DND-41 (cell line): Measurements from ENCODE around the gene CHTF18.

Source experiments
- ATAC-seq: fragments of 200-7000 bp; cut with Tn5 transposase; 3 replicates; pipeline ENCODE4 v1.9.1; 2021; ENCODE audit warnings: low read depth; ENCODE audit not compliant: insufficient read depth
- DNase-seq: peaks from one replicate; pipeline ENCODE4 v3.0.0-alpha.2; 2020
- H2AFZ ChIP-seq: 2 replicates; pipeline ENCODE4 v1.6.0; 2012; ENCODE audit warnings: low read depth, low read length
- H3K27ac ChIP-seq: 2 replicates; pipeline ENCODE4 v1.5.1; 2012; ENCODE audit warnings: low read length, inconsistent platforms
- H3K27me3 ChIP-seq: fragments of 200-600 bp; sonication (generic); 2 replicates; pipeline ENCODE4 v1.6.0; 2012; ENCODE audit warnings: low read length, mild to moderate bottlenecking, inconsistent platforms; ENCODE audit not compliant: insufficient read depth, poor library complexity
- H3K36me3 ChIP-seq: 2 replicates; pipeline ENCODE4 v1.5.1; 2012; ENCODE audit warnings: low read length, inconsistent platforms; ENCODE audit not compliant: insufficient read depth
- H3K4me1 ChIP-seq: 2 replicates; pipeline ENCODE4 v1.5.1; 2012; ENCODE audit warnings: mild to moderate bottlenecking, low read length; ENCODE audit not compliant: insufficient read depth
- H3K4me2 ChIP-seq: 2 replicates; pipeline ENCODE4 v1.6.0; 2012; ENCODE audit warnings: mild to moderate bottlenecking, moderate library complexity, low read length, inconsistent platforms; ENCODE audit not compliant: insufficient read depth
- H3K4me3 ChIP-seq, 2 experiments: fragments of 200-600 bp in 1 of 2; shearing (Covaris generic) in 1 of 2; 2 replicates each; pipeline ENCODE4 v1.5.1; 2012 to 2016; ENCODE audit warnings: inconsistent platforms in 2 of 2, low read length in 2 of 2, mild to moderate bottlenecking in 2 of 2, low read depth in 1 of 2, moderate library complexity in 1 of 2
- H3K79me2 ChIP-seq: 2 replicates; pipeline ENCODE4 v1.6.0; 2012; ENCODE audit warnings: low read length, inconsistent platforms; ENCODE audit not compliant: insufficient read depth
- H3K9ac ChIP-seq: 2 replicates; pipeline ENCODE4 v1.6.0; 2012; ENCODE audit warnings: low read depth, mild to moderate bottlenecking, inconsistent platforms, low read length, moderate library complexity
- H3K9me3 ChIP-seq: 2 replicates; pipeline ENCODE4 v1.5.1; 2012; ENCODE audit warnings: low read length, moderate library complexity, mild to moderate bottlenecking, inconsistent platforms; ENCODE audit not compliant: insufficient read depth, severe bottlenecking
- H4K20me1 ChIP-seq: 2 replicates; pipeline ENCODE4 v1.6.0; 2012; ENCODE audit warnings: low read length; ENCODE audit not compliant: insufficient read depth
- CTCF ChIP-seq: IDR thresholded peaks from 2 replicates; pipeline ENCODE4 v1.5.1; 2012; ENCODE audit warnings: borderline replicate concordance, low read length, moderate library complexity, mild to moderate bottlenecking; ENCODE audit not compliant: poor library complexity, severe bottlenecking; ENCODE audit errors: extremely low read depth
- EZH2 ChIP-seq: IDR thresholded peaks from 3 replicates; pipeline ENCODE4 v1.6.1; 2012; ENCODE audit warnings: borderline replicate concordance, low read depth, mild to moderate bottlenecking, moderate library complexity, low read length, inconsistent platforms; ENCODE audit not compliant: severe bottlenecking

The CHTF18 gene

GRCh38 chr16:822174-822908, 33.9 kb downstream of the CHTF18 start:
- no peaks in the 10 kb centered on the region for H3K4me1 ChIP-seq
- no peak for ATAC-seq
- DNase-seq, result no peak
- H3K27ac ChIP-seq, result no peak overlapping the region
- no peaks in the 10 kb centered on the region for H3K27me3 ChIP-seq
- no peaks in the 10 kb centered on the region for H4K20me1 ChIP-seq
- H3K9me3 ChIP-seq, result no peaks in the 10 kb centered on the region
- H3K4me3 ChIP-seq, result no peak overlapping the region
- no peaks in the 10 kb centered on the region for H3K36me3 ChIP-seq
- H3K79me2 ChIP-seq, result no peaks in the 10 kb centered on the region
- H3K9ac ChIP-seq, result no peak overlapping the region
- no peak for TF ChIP-seq EZH2
- no peak for TF ChIP-seq CTCF
- no peak overlapping the region for H3K4me2 ChIP-seq
- H2AFZ ChIP-seq, result no peak overlapping the region

GRCh38 chr16:822909-823297, 34.5 kb downstream of the CHTF18 start:
- DNase-seq (no peak), ATAC-seq (no peak)
- Histone ChIP-seq H3K4me2 (no peak overlapping the region), H3K4me1 (no peaks in the 10 kb centered on the region), H3K27me3 (no peaks in the 10 kb centered on the region), H3K36me3 (no peaks in the 10 kb centered on the region), H3K9me3 (no peaks in the 10 kb centered on the region), H3K4me3 (no peak overlapping the region), H3K27ac (no peak overlapping the region), H2AFZ (no peak overlapping the region), H4K20me1 (no peaks in the 10 kb centered on the region), H3K9ac (no peak overlapping the region), H3K79me2 (no peaks in the 10 kb centered on the region)
- TF ChIP-seq EZH2 (no peak), CTCF (no peak)

GRCh38 chr16:824194-824593, 35.8 kb downstream of the CHTF18 start:
- Histone ChIP-seq H3K9ac (no peak overlapping the region), H4K20me1 (no peaks in the 10 kb centered on the region), H3K4me3 (no peak overlapping the region), H3K9me3 (no peaks in the 10 kb centered on the region), H3K4me1 (no peaks in the 10 kb centered on the region), H3K4me2 (no peak overlapping the region), H3K27ac (no peak overlapping the region), H3K36me3 (no peaks in the 10 kb centered on the region), H3K27me3 (no peaks in the 10 kb centered on the region), H3K79me2 (no peaks in the 10 kb centered on the region), H2AFZ (no peak overlapping the region)
- DNase-seq, result no peak
- ATAC-seq, result no peak
- no peak for TF ChIP-seq EZH2
- TF ChIP-seq CTCF, result no peak

GRCh38 chr16:824601-825000, 36.2 kb downstream of the CHTF18 start:
- H3K4me1 ChIP-seq, result no peaks in the 10 kb centered on the region
- no peaks in the 10 kb centered on the region for H3K27me3 ChIP-seq
- no peak overlapping the region for H2AFZ ChIP-seq
- no peaks in the 10 kb centered on the region for H3K36me3 ChIP-seq
- H3K27ac ChIP-seq, result no peak overlapping the region
- no peak overlapping the region for H3K4me2 ChIP-seq
- ATAC-seq (no peak), DNase-seq (no peak)
- H3K4me3 ChIP-seq, result no peak overlapping the region
- H3K9ac ChIP-seq, result no peak overlapping the region
- no peaks in the 10 kb centered on the region for H4K20me1 ChIP-seq
- TF ChIP-seq CTCF (no peak), EZH2 (no peak)
- no peaks in the 10 kb centered on the region for H3K79me2 ChIP-seq
- no peaks in the 10 kb centered on the region for H3K9me3 ChIP-seq
